ENCODE data around the gene CRB3.

CRB3 gene

GRCh38 chr19:6481541-6482342 lies 17.7 kb downstream of the CRB3 start, which contains the start of gene DENND1C:
DENND1C (minus strand) TSS chr19:6481787; CDS start chr19:6481695, 92 bp downstream.
- Histone ChIP-seq H3K9me3 (ENCODE audit: control insufficient read depth, insufficient read depth, low read length) (no peaks in the 10 kb centered on the region), H3K36me3 (ENCODE audit: control insufficient read depth, insufficient read depth, low read length) (no peaks in the 10 kb centered on the region), H3K27me3 (ENCODE audit: control insufficient read depth, insufficient read depth, low read length) (no peaks in the 10 kb centered on the region), H3K9ac (ENCODE audit: low read depth, low read length) (no peak within 1 kb of the TSS), H3K27ac (ENCODE audit: low read depth, low read length) (no peak within 1 kb of the TSS), H3K4me3 (ENCODE audit: low read depth, low read length) (no peak within 1 kb of the TSS), H3K4me1 (ENCODE audit: control insufficient read depth, insufficient read depth, low read length) (no peaks in the 10 kb centered on the region)

- H3K27ac ChIP-seq (ENCODE audit: low read depth, low read length), result no peak overlapping the region
- no peak overlapping the region for H3K4me3 ChIP-seq (ENCODE audit: low read depth, low read length)
- no peaks in the 10 kb centered on the region for H3K27me3 ChIP-seq (ENCODE audit: control insufficient read depth, insufficient read depth, low read length)
Observed at GRCh38 chr19:6482343-6482686, 18.2 kb downstream of the CRB3 start.

GRCh38 chr19:6483235-6483634 lies 19.2 kb downstream of the CRB3 start:
- Histone ChIP-seq H3K36me3 (ENCODE audit: control insufficient read depth, insufficient read depth, low read length) (no peaks in the 10 kb centered on the region), H3K9me3 (ENCODE audit: control insufficient read depth, insufficient read depth, low read length) (no peaks in the 10 kb centered on the region), H3K27ac (ENCODE audit: low read depth, low read length) (no peak overlapping the region), H3K4me3 (ENCODE audit: low read depth, low read length) (no peak overlapping the region), H3K9ac (ENCODE audit: low read depth, low read length) (no peak overlapping the region), H3K27me3 (ENCODE audit: control insufficient read depth, insufficient read depth, low read length) (no peaks in the 10 kb centered on the region), H3K4me1 (ENCODE audit: control insufficient read depth, insufficient read depth, low read length) (no peaks in the 10 kb centered on the region)

More at GRCh38 chr19:6482343-6482686, 18.2 kb downstream of the CRB3 start:
- Histone ChIP-seq H3K36me3 (ENCODE audit: control insufficient read depth, insufficient read depth, low read length) (no peaks in the 10 kb centered on the region), H3K9me3 (ENCODE audit: control insufficient read depth, insufficient read depth, low read length) (no peaks in the 10 kb centered on the region), H3K4me1 (ENCODE audit: control insufficient read depth, insufficient read depth, low read length) (no peaks in the 10 kb centered on the region), H3K9ac (ENCODE audit: low read depth, low read length) (no peak overlapping the region)

- H3K27ac ChIP-seq (ENCODE audit: low read depth, low read length), result no peak overlapping the region
- no peaks in the 10 kb centered on the region for H3K36me3 ChIP-seq (ENCODE audit: control insufficient read depth, insufficient read depth, low read length)
- no peak overlapping the region for H3K9ac ChIP-seq (ENCODE audit: low read depth, low read length)
- H3K4me3 ChIP-seq (ENCODE audit: low read depth, low read length), result no peak overlapping the region
- H3K27me3 ChIP-seq (ENCODE audit: control insufficient read depth, insufficient read depth, low read length), result no peaks in the 10 kb centered on the region
- no peaks in the 10 kb centered on the region for H3K9me3 ChIP-seq (ENCODE audit: control insufficient read depth, insufficient read depth, low read length)
- no peaks in the 10 kb centered on the region for H3K4me1 ChIP-seq (ENCODE audit: control insufficient read depth, insufficient read depth, low read length)
Observed at GRCh38 chr19:6484230-6484629, 20.2 kb downstream of the CRB3 start.

GRCh38 chr19:6484831-6485230 lies 20.8 kb downstream of the CRB3 start:
- Histone ChIP-seq H3K36me3 (ENCODE audit: control insufficient read depth, insufficient read depth, low read length) (no peaks in the 10 kb centered on the region), H3K4me3 (ENCODE audit: low read depth, low read length) (no peak overlapping the region), H3K4me1 (ENCODE audit: control insufficient read depth, insufficient read depth, low read length) (no peaks in the 10 kb centered on the region), H3K9ac (ENCODE audit: low read depth, low read length) (no peak overlapping the region), H3K27me3 (ENCODE audit: control insufficient read depth, insufficient read depth, low read length) (no peaks in the 10 kb centered on the region), H3K9me3 (ENCODE audit: control insufficient read depth, insufficient read depth, low read length) (no peaks in the 10 kb centered on the region), H3K27ac (ENCODE audit: low read depth, low read length) (no peak overlapping the region)

- no peaks in the 10 kb centered on the region for H3K9me3 ChIP-seq (ENCODE audit: control insufficient read depth, insufficient read depth, low read length)
- H3K27ac ChIP-seq (ENCODE audit: low read depth, low read length), result no peak overlapping the region
- H3K9ac ChIP-seq (ENCODE audit: low read depth, low read length), result no peak overlapping the region
- no peaks in the 10 kb centered on the region for H3K36me3 ChIP-seq (ENCODE audit: control insufficient read depth, insufficient read depth, low read length)
- H3K4me3 ChIP-seq (ENCODE audit: low read depth, low read length), result no peak overlapping the region
- no peaks in the 10 kb centered on the region for H3K4me1 ChIP-seq (ENCODE audit: control insufficient read depth, insufficient read depth, low read length)
- no peaks in the 10 kb centered on the region for H3K27me3 ChIP-seq (ENCODE audit: control insufficient read depth, insufficient read depth, low read length)
Observed at GRCh38 chr19:6489278-6490061, 25.4 kb downstream of the CRB3 start.

GRCh38 chr19:6490134-6490533 lies 26.1 kb downstream of the CRB3 start:
- Histone ChIP-seq H3K9me3 (ENCODE audit: control insufficient read depth, insufficient read depth, low read length) (no peaks in the 10 kb centered on the region), H3K27ac (ENCODE audit: low read depth, low read length) (no peak overlapping the region), H3K4me3 (ENCODE audit: low read depth, low read length) (no peak overlapping the region), H3K36me3 (ENCODE audit: control insufficient read depth, insufficient read depth, low read length) (no peaks in the 10 kb centered on the region), H3K4me1 (ENCODE audit: control insufficient read depth, insufficient read depth, low read length) (no peaks in the 10 kb centered on the region), H3K9ac (ENCODE audit: low read depth, low read length) (no peak overlapping the region), H3K27me3 (ENCODE audit: control insufficient read depth, insufficient read depth, low read length) (no peaks in the 10 kb centered on the region)

GRCh38 chr19:6491802-6492592 lies 27.9 kb downstream of the CRB3 start:
- H3K9me3 ChIP-seq (ENCODE audit: control insufficient read depth, insufficient read depth, low read length), result no peaks in the 10 kb centered on the region
- H3K4me1 ChIP-seq (ENCODE audit: control insufficient read depth, insufficient read depth, low read length), result no peaks in the 10 kb centered on the region
- H3K27ac ChIP-seq (ENCODE audit: low read depth, low read length), result no peak overlapping the region
- no peak overlapping the region for H3K9ac ChIP-seq (ENCODE audit: low read depth, low read length)
- no peak overlapping the region for H3K4me3 ChIP-seq (ENCODE audit: low read depth, low read length)
- H3K27me3 ChIP-seq (ENCODE audit: control insufficient read depth, insufficient read depth, low read length), result no peaks in the 10 kb centered on the region
- H3K36me3 ChIP-seq (ENCODE audit: control insufficient read depth, insufficient read depth, low read length), result no peaks in the 10 kb centered on the region

- Histone ChIP-seq H3K4me1 (ENCODE audit: control insufficient read depth, insufficient read depth, low read length) (no peaks in the 10 kb centered on the region), H3K27ac (ENCODE audit: low read depth, low read length) (no peak overlapping the region), H3K36me3 (ENCODE audit: control insufficient read depth, insufficient read depth, low read length) (no peaks in the 10 kb centered on the region), H3K9me3 (ENCODE audit: control insufficient read depth, insufficient read depth, low read length) (no peaks in the 10 kb centered on the region), H3K9ac (ENCODE audit: low read depth, low read length) (no peak overlapping the region), H3K27me3 (ENCODE audit: control insufficient read depth, insufficient read depth, low read length) (no peaks in the 10 kb centered on the region), H3K4me3 (ENCODE audit: low read depth, low read length) (no peak overlapping the region)
Observed at GRCh38 chr19:6494438-6495036, 30.5 kb downstream of the CRB3 start.

GRCh38 chr19:6495947-6496346 lies 31.9 kb downstream of the CRB3 start:
- no peak overlapping the region for H3K4me3 ChIP-seq (ENCODE audit: low read depth, low read length)
- H3K4me1 ChIP-seq (ENCODE audit: control insufficient read depth, insufficient read depth, low read length), result no peaks in the 10 kb centered on the region
- no peak overlapping the region for H3K9ac ChIP-seq (ENCODE audit: low read depth, low read length)
- H3K27ac ChIP-seq (ENCODE audit: low read depth, low read length), result no peak overlapping the region
- no peaks in the 10 kb centered on the region for H3K9me3 ChIP-seq (ENCODE audit: control insufficient read depth, insufficient read depth, low read length)
- no peaks in the 10 kb centered on the region for H3K36me3 ChIP-seq (ENCODE audit: control insufficient read depth, insufficient read depth, low read length)
- H3K27me3 ChIP-seq (ENCODE audit: control insufficient read depth, insufficient read depth, low read length), result peaks cover 4% of the 10 kb centered on the region
